Activated naive CD4-positive, alpha-beta T cell (primary cell): Measurements from ENCODE around the gene MELK.

Experiments
- DNase-seq, 4 experiments: peaks; one replicate each; lab custom pipeline; 2025; lab: John Stamatoyannopoulos, UW

Gene MELK

GRCh38 chr9:36584620-36585460 lies 12.1 kb downstream of the MELK start:
- no peak for DNase-seq

GRCh38 chr9:36590231-36590630 lies 17.5 kb downstream of the MELK start:
- DNase-seq: no peak

GRCh38 chr9:36592801-36593583 lies 20.3 kb downstream of the MELK start:
- no peak for DNase-seq

- DNase-seq: no peak
Observed at GRCh38 chr9:36594213-36594612, 21.5 kb downstream of the MELK start.

GRCh38 chr9:36597412-36598178 lies 24.9 kb downstream of the MELK start:
- DNase-seq: no peak

GRCh38 chr9:36598273-36598672 lies 25.6 kb downstream of the MELK start:
- no peak for DNase-seq

- no peak for DNase-seq
Observed at GRCh38 chr9:36603006-36603405, 30.3 kb downstream of the MELK start.

- no peak for DNase-seq
Observed at GRCh38 chr9:36609306-36609705, 36.6 kb downstream of the MELK start.

GRCh38 chr9:36622121-36622520 lies 49.4 kb downstream of the MELK start:
- DNase-seq: no peak

- DNase-seq: no peak
Observed at GRCh38 chr9:36623280-36623679, 50.6 kb downstream of the MELK start.

GRCh38 chr9:36625006-36625615 lies 52.4 kb downstream of the MELK start:
- DNase-seq: no peak

GRCh38 chr9:36632892-36633291 lies 60.2 kb downstream of the MELK start:
- DNase-seq: no peak

GRCh38 chr9:36637491-36638270 lies 65.0 kb downstream of the MELK start:
- DNase-seq: no peak

GRCh38 chr9:36640771-36641381 lies 68.2 kb downstream of the MELK start:
- no peak for DNase-seq

GRCh38 chr9:36642817-36643216 lies 70.1 kb downstream of the MELK start:
- no peak for DNase-seq

- DNase-seq: no peak
Observed at GRCh38 chr9:36656842-36657241, 84.1 kb downstream of the MELK start.

- DNase-seq: no peak
Observed at GRCh38 chr9:36659500-36659899, 86.8 kb downstream of the MELK start.

- DNase-seq: no peak
Observed at GRCh38 chr9:36664806-36665205, 92.1 kb downstream of the MELK start.

GRCh38 chr9:36665387-36665786 lies 92.7 kb downstream of the MELK start:
- DNase-seq: no peak

- no peak for DNase-seq
Observed at GRCh38 chr9:36665921-36666431, 93.3 kb downstream of the MELK start.

GRCh38 chr9:36671561-36671960 lies 98.9 kb downstream of the MELK start:
- no peak for DNase-seq
